ENCODE data around the gene EFTUD2. TPM values are rescaled to one million over a fixed set of nuclear protein-coding genes. Genes with fewer than 3 reads are reported as not detected.

Gene EFTUD2
- total and polyA plus RNA-seq, 8 donors: 15.9 to 176 (median 81.8) TPM

DNA sequence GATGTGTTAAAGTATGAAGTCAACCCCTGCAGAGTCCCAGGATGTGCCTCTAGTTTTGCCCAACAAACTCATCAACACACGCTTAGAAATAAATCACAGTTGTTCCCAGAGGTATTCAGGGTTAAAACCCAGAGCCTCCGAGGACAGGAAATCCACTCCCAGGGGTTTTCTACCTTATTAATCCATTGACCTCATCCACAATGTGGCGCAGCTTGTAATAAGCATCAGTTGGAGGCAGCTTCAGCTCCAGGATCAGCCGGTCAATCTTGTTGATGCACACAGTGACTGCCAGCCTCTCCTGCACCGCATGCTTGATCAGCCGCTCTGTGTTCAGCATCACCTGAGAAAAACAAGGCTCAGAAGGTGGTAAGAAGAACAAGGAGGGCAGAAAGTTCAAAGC, 23.5 kb downstream of the EFTUD2 start:
- no peak for DNase-seq
- intact Hi-C loops (cut with DNase I; ENCODE audit: low total_unique reads): no loop called here
- TF ChIP-seq EP300 (IDR thresholded peaks at IDR 0.05) (no peak), POLR2A (IDR thresholded peaks at IDR 0.05) (no peak), POLR2AphosphoS5 (IDR thresholded peaks at IDR 0.05) (no peak)
- TF ChIP-seq, protein P1, sequence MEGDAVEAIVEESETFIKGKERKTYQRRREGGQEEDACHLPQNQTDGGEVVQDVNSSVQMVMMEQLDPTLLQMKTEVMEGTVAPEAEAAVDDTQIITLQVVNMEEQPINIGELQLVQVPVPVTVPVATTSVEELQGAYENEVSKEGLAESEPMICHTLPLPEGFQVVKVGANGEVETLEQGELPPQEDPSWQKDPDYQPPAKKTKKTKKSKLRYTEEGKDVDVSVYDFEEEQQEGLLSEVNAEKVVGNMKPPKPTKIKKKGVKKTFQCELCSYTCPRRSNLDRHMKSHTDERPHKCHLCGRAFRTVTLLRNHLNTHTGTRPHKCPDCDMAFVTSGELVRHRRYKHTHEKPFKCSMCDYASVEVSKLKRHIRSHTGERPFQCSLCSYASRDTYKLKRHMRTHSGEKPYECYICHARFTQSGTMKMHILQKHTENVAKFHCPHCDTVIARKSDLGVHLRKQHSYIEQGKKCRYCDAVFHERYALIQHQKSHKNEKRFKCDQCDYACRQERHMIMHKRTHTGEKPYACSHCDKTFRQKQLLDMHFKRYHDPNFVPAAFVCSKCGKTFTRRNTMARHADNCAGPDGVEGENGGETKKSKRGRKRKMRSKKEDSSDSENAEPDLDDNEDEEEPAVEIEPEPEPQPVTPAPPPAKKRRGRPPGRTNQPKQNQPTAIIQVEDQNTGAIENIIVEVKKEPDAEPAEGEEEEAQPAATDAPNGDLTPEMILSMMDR (IDR thresholded peaks at IDR 0.05): no peak

DNA sequence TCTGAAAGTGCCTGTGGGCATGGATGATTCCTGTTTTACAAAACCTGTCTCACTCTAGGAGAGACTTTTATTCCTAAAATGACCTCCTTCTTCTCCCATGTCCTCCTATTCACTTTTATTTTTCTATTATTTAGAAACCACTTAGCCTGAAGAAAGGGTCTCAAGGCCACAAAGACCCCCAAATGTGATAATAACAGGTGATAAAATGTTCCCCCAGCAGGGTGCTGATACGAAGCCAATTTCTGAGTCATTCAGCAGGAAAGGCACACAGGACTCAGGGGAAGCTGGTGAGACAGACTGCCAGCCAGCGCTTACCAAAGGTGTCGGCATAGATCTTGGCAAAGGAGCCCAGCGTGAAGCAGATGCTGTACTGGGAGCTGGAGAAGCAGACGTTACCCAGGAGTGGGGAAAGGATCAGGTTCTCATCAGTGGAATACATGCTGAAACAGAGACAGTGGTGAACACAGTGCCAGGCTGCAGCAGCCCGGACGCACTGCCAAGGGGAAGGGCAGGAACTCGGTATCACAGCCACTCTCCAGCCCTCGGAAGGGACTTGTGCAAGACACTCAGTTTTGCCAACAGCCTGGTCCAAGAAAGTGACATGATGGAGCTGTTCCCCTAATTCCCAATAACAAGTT, 27.0 kb downstream of the EFTUD2 start:
- Histone ChIP-seq H3K4me3 (no peak overlapping the region), H3K27me3 (no peaks in the 10 kb centered on the region), H3K4me1 (peaks cover 0 to 24% (median 0%) of the 10 kb centered on the region in 4 donors), H3K9me3 (no peaks in the 10 kb centered on the region), H3K36me3 (peaks cover 49 to 98% (median 96%) of the 10 kb centered on the region in 4 donors), H3K27ac (peak overlapping the region in 3 of 5 donors; percentile 10 to 73 (median 42))
- intact Hi-C loops (cut with DNase I; ENCODE audit: low total_unique reads): no loop called here
- TF ChIP-seq EP300 (IDR thresholded peaks at IDR 0.05) (peak; percentile 20), POLR2A (IDR thresholded peaks at IDR 0.05) (no peak), POLR2AphosphoS5 (IDR thresholded peaks at IDR 0.05) (peak in 1 of 3 donors; percentile 27)
- TF ChIP-seq, protein P1 (IDR thresholded peaks at IDR 0.05): no peak
- WGBS, 5 donors: 61 to 83% (median 75%) methylated on average over 9 of the region's 9 CpGs
- no peak for DNase-seq

More for the DNA sequence above, 23.5 kb downstream of the EFTUD2 start:
- WGBS, 5 donors: 91 to 96% (median 94%) methylated on average over 6 of the region's 6 CpGs
- peaks cover 65 to 98% (median 94%) of the 10 kb centered on the region in 4 donors for H3K36me3 ChIP-seq
- H3K4me1 ChIP-seq: peaks cover 0 to 24% (median 0%) of the 10 kb centered on the region in 4 donors
- H3K27ac ChIP-seq: no peak overlapping the region
- H3K27me3 ChIP-seq: no peaks in the 10 kb centered on the region
- no peaks in the 10 kb centered on the region for H3K9me3 ChIP-seq
- no peak overlapping the region for H3K4me3 ChIP-seq

GRCh38 chr17:44871556-44871955, 27.7 kb downstream of the EFTUD2 start:
- TF ChIP-seq EP300 (IDR thresholded peaks at IDR 0.05): no peak
- TF ChIP-seq POLR2AphosphoS5 (IDR thresholded peaks at IDR 0.05): no peak
- TF ChIP-seq, protein P1 (IDR thresholded peaks at IDR 0.05): no peak
- TF ChIP-seq POLR2A (IDR thresholded peaks at IDR 0.05): no peak
- Histone ChIP-seq H3K27ac (peak overlapping the region in 3 of 5 donors; percentile 10 to 73 (median 42)), H3K36me3 (peaks cover 49 to 98% (median 97%) of the 10 kb centered on the region in 4 donors), H3K4me1 (peaks cover 0 to 24% (median 0%) of the 10 kb centered on the region in 4 donors), H3K27me3 (no peaks in the 10 kb centered on the region), H3K9me3 (no peaks in the 10 kb centered on the region), H3K4me3 (no peak overlapping the region)
- 95 to 98% (median 97%) methylated on average over 12 of the region's 12 CpGs for WGBS, 5 donors
- intact Hi-C loops (cut with DNase I; ENCODE audit: low total_unique reads): no loop called here
- DNase-seq: no peak

- no peak for DNase-seq
- Histone ChIP-seq H3K9me3 (no peaks in the 10 kb centered on the region), H3K27ac (peak overlapping the region in 1 of 5 donors; percentile 57), H3K4me3 (no peak overlapping the region), H3K36me3 (peaks cover 47 to 97% (median 95%) of the 10 kb centered on the region in 4 donors), H3K4me1 (peaks cover 0 to 22% (median 0%) of the 10 kb centered on the region in 4 donors), H3K27me3 (no peaks in the 10 kb centered on the region)
- TF ChIP-seq EP300 (IDR thresholded peaks at IDR 0.05) (no peak), POLR2A (IDR thresholded peaks at IDR 0.05) (no peak), POLR2AphosphoS5 (IDR thresholded peaks at IDR 0.05) (no peak)
- TF ChIP-seq, protein P1 (IDR thresholded peaks at IDR 0.05): no peak
- 85 to 94% (median 93%) methylated on average over 3 of the region's 3 CpGs for WGBS, 5 donors
- intact Hi-C loops (cut with DNase I; ENCODE audit: low total_unique reads): no loop called here
These were observed 31.4 kb downstream of the EFTUD2 start for GRCh38 chr17:44867841-44868240.

Data from stomach (tissue), 9 donors.